Thyroid gland (tissue), 4 donors: ENCODE results near the gene RFX8.

Experiments
- POLR2A ChIP-seq, 2 donors: fragments of 450-650 bp; IDR thresholded peaks; one replicate each; pipeline ENCODE4 v1.6.1; 2017; ENCODE audit warnings: antibody characterized with exemption in 2 of 2, mild to moderate bottlenecking in 2 of 2, moderate library complexity in 1 of 2
- TF ChIP-seq, protein P1 (sequence below), 6 experiments: fragments of 200-600 bp in 3 of 6; fragments of 450-650 bp in 3 of 6; sonication (generic) in 3 of 6; IDR thresholded peaks; one replicate each; pipeline ENCODE4 v1.5.1; 2016 to 2019; ENCODE audit warnings: antibody characterized with exemption in 6 of 6, mild to moderate bottlenecking in 2 of 6, inconsistent platforms in 1 of 6, moderate library complexity in 1 of 6

DNA sequence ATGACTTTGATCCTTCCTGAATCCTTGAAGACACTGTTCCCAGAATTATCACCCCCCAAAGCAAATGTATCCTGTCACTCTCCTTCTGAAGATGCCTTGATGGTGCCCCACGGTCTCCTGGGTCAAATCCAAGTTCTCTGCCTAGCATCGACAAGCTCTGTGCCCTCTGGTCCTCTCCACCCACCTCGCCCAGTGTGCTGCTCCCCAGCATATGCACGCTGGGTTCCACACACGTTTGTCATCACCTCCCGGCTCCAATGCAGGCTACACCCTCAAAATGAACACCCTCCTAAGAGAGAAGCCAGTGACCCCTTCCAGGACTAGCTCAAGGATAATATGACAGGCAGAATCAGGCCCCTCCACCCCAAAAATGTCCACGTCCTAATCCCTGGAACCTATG, 48.1 kb downstream of the RFX8 start:
- TF ChIP-seq, protein P1, sequence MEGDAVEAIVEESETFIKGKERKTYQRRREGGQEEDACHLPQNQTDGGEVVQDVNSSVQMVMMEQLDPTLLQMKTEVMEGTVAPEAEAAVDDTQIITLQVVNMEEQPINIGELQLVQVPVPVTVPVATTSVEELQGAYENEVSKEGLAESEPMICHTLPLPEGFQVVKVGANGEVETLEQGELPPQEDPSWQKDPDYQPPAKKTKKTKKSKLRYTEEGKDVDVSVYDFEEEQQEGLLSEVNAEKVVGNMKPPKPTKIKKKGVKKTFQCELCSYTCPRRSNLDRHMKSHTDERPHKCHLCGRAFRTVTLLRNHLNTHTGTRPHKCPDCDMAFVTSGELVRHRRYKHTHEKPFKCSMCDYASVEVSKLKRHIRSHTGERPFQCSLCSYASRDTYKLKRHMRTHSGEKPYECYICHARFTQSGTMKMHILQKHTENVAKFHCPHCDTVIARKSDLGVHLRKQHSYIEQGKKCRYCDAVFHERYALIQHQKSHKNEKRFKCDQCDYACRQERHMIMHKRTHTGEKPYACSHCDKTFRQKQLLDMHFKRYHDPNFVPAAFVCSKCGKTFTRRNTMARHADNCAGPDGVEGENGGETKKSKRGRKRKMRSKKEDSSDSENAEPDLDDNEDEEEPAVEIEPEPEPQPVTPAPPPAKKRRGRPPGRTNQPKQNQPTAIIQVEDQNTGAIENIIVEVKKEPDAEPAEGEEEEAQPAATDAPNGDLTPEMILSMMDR (IDR thresholded peaks at IDR 0.05) = no peak
- TF ChIP-seq POLR2A (IDR thresholded peaks at IDR 0.05) = no peak
